Measurements from ENCODE around the gene SLC43A3.

The SLC43A3 gene

DNA sequence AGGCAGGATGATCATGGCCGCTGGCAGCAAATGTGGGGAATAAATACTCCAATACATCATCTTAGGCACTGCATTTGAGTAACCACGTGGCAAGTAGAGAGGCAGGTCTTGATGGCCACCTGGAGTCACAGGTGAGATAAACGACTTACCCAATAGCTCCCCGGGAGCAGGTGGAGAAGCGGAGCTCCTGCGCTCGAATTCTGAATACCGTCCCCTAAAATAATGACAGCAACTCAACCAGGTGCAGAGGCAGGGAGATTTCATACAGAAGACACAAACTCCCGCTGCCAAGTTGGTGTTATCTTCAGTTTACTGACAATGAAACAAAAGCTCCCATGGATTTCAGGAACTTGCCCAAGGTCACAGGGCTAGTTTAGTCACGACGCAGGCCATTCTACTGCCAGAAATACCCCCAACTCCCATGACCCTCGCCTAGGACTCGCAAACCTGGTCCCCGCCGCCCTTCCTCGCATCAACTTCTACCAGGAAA, 437 bp downstream of the SLC43A3 start:
- peak; percentile 19 for DNase-seq

DNA sequence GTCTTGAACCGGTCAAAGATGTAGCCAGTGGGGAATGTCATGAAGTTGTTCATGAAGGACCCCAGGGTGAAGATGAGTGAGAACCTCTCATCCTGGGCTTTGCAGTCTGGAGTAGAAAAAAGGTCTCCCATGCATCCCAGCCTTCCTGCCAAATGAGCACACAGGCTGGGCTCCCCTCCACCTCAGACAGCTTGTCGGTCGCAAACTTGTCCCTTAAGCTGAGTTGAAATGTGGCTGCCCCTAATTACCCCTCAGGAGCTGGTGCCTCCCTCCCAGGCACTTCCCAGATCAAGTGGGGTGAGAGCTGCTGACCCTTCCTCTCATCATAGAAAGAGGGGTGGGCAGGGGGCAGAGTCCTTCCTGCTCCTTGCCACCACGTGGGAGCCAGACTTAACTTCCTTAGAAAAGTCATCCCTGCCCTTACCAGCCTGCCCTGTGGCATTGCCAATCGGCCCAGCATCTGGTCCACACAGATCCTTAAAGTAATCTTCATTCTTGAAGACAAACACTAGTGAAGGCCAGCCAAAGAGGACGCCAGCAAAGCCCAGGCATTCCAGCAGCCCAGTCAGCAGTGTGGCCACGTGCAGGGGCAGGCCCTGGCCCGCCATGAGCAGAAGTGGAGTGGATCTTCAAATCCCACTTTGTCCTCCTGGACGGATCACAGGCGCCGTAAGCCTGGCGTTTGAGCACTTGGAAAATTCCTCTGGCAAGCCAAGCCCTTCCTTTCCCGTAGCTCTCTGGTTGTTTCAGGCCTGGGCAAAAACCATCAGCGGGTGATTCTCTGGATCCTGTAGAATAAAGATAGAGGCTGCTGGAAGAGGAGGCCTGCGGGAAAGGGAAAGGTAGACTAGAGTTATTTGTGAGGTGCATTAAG, 1.1 kb downstream of the SLC43A3 start:
- no peak for DNase-seq

DNA sequence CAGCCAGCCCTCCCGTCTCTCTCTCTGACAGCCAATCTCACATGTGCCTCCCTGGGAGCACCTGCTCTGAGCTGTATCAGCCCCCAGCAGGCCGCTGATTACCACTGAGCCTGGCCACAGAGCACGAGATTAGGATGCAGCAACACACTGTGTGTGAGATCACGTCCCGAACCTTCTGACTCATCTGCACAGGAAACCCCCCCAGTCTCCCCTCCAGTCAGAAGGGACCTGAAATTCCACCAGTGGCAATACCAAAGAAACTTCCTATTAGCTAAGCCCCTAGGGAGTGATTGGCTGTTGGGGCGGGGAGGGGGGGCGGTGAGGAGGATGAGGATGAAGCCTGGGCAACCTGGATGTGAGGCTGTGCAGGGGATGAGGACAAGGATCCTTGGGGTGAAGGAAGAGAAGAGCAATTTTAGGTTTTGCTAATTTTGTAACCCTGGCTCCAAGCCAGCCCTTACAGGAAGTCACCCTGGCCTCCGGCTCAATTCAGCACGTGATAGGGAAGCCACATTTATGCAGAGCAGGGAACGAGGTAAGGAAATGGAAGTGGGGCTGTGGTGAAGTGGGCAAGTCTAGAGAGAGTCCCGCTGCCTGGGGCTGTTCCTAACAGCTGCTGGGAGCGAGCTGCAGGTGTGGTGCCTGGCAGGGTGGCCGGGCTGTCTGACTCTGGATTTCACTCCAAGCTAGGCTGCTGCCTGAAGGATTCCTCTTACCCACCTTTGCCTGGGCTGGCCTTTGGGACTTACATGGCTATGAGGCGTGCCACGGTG, 1.9 kb downstream of the SLC43A3 start:
- DNase-seq = peak; percentile 84

DNA sequence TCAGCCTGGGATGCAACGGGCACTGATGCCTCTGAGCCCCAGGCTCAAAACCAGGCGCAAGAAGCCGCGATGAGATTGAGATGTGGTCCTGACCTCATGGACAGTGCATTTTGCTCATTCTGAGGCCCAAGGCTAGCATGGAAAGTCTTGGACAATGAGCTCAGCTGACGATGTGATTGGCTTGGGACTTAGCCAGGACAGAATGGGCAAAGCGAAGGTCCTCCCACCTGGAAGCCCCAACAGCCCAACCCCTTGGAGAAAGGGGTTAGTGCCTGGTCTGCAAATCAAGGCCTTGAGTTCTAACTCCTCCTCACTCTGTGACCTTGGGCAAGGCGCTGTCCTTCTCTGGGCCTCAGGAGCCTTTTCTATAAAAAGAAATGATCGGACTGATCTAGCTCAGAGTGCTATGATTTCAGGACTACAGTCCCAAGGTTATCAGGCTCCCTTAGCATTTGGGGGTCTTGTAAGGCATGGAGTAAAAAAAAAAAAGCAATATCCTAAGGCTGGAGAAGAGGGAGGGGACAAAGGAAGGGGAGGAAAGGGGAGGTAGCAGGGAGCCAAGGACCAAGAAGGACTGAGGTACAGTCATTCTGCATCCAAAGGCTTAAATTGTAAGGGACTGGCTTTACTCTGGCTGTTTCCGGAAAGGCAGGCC, 2.7 kb downstream of the SLC43A3 start:
- no peak for DNase-seq

DNA sequence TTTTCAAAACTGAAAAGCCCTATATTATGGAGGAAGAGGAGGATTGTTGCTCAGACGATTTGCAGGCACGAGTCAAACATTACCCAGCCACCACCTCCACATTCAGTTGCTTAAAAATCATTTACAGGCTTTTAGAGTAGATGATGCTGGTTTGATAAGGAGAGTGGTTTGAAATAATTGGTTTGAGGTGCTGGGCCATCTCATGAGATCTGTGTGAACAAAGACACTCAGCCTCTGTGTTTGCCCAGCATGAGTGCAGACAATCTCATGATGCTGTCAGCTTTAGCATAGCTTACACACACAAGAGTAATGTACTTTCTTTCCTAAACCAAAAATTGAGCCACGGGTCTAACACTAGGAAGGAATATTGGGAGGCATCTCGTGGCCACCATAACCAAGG, 4.3 kb downstream of the SLC43A3 start:
- no peak for DNase-seq

DNA sequence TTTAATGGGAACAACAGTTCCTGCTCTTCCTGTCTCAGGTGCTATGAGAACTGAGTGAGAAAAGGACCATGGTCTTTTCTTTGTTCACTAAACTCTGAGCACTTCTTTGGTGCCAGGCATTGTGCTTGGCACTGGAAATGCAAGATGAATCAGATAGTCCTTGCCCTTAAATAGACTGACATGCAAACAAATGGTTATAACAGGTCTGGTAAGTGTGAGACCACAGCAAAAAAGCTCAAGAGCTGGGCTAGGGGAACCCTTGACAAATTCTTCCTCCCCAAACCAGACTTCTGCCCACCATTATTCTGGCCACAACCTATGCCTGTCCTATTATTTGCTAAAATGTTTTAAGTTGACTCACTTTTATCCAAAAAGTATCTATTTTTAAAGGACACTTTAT, 5.1 kb downstream of the SLC43A3 start:
- no peak for DNase-seq

DNA sequence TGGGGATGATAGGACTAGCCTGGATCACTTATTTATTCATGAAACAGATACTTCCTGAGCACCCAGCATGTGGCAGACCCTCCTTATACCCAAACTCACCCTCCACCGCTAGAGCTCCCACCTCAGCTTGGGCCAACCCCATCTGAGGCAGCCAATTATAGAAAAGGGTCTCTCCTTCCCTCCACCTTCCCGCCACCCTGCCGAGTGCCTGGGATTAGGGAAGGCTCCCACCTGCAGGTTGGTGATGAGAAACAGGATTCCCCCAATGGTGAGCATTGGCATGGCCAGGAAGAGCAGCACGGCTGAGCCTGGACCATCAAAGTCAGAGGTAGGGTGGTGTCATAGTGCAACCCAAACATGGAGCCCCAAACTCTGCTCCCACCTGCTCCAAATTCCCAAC, 5.9 kb downstream of the SLC43A3 start:
- no peak for DNase-seq

DNA sequence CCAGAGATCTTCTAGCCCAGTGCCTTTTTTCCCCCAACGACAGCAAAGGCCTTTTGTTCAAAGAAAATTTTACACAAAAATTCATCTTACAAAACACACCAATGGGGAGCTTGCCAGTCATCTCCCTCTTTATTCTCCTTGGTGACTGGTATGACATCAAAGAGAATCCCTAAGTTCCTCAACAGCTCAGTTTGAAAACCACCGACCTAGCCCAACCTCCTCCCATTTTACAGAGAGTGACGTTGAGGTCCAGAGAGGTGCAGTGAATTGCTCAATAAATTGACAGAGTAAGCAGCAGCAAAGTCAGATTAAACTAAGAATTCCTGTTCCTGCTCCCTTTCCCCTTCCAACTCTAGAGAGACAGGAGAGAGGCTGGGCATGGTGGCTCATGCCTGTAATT, 7.8 kb downstream of the SLC43A3 start:
- DNase-seq = no peak

DNA sequence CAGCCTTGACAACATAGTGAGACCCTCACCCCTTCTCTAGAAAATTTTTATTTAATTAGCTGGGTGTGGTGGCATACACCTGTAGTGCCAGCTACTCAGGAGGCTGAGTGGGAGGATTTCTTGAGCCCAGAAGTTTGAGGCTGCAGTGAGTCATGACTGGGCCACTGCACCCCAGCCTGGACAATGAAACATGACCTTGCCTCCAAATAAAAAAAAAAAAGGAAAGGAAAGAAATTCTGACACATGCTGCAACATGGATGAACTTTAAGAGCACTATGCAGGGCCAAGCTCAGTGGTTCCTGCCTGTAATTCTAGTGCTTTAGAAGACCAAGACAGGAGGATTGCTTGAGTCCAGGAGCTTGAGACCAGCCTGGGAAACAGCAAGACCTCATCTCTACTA, 8.8 kb downstream of the SLC43A3 start:
- no peak for DNase-seq

DNA sequence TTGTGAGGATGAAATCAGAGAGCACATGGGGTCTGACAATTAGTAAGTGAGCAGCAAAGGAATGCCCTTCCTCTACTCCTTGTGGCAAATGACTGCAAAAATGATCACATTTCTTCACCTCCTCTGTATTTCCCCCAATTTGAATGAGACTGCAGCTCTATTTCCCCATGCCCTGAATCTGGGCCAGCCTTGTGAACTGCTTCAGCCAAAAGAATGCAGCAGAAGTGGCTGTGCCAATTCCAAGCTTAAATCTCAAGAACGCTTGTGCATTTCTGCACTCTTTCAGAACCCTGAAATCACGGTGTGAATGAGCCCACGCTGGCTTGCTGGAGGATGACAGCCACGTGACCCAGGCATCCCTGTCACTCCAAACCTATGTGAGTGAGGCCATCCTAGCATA, 9.9 kb downstream of the SLC43A3 start:
- no peak for DNase-seq

DNA sequence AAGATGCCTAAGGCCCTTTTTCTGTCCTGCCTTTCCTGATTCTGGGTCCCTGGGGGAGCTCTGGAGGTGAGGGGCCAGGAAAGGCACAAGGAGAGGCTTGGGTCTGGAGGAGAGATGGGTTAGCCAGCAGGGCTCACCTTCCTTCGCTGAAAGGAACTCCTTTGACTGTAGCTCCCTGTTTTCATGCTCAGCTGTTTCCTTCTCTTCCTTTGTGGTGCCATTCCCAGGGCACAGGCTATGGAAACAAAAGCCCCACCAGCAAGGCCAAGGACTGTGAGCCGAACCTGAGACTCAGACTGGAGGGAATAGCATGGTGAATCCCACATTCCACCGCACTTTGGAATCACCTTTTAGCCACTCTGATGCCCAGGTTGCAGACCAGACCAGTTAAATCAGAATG, 10.5 kb downstream of the SLC43A3 start:
- no peak for DNase-seq

DNA sequence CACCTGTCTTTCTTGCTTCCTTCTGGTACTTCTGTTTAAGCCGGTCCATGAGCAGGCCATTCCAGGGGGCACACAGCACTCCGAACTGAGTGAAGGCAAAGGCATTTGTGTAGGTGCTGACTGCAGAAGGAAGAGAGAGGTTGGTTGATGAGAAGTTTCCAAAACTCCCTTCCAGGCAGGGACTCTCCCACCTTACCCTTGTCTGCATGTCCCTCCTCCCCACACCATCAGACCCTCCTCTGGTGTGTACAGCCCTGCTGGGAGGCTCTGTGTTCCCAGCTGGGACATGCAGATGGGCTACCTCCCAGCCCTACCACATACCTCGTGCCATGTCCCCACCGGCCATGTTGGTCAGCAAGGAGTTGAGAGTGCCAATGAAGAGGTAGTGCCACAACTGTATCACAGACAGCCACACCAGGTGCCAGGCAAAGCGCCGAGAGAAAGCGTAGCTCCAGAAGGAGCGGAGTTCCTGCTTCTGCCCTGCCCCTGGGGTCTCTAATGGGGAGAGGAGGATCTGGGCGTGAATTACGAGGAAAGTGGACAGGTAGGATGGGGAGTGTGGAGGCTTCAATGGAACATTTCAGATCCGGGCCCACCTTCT, 12.2 kb downstream of the SLC43A3 start:
- DNase-seq = no peak

DNA sequence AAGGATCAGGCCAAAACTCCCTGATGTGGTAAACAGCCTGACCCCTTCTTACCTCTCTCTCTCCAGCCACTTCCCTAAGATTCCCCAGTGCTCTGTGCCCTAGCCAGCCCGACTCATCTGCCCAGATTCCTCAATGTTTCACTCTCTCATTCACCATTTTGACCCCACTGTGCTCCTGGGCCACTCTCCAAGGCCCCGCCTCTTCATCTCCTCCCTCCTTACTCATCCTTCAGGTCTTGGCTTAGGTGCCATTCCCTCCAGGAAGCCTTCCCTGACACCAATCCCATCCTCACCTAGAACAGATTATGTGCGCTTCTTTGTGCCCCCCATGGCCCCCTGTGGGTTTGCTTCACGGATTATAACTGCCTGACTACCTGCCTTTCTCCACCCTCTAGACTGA, 13.2 kb downstream of the SLC43A3 start:
- no peak for DNase-seq

DNA sequence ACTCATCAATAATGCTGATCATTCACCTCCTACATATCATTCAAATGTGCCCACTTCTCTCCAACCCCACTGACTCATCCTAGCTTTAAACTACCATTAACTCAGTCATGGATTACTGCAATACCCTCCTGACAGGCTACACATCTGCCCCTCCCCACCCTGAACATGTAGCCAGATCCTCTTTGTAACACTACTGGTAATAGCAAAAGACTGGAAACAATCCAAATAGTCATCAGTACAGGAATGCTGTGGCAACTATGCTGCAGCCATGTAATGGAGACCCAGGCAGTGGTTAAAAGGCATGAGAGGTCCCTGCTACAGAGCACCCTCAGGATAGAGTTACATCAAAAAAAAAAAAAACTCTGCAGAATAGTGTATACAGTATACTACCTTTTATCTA, 16.6 kb downstream of the SLC43A3 start:
- no peak for DNase-seq

DNA sequence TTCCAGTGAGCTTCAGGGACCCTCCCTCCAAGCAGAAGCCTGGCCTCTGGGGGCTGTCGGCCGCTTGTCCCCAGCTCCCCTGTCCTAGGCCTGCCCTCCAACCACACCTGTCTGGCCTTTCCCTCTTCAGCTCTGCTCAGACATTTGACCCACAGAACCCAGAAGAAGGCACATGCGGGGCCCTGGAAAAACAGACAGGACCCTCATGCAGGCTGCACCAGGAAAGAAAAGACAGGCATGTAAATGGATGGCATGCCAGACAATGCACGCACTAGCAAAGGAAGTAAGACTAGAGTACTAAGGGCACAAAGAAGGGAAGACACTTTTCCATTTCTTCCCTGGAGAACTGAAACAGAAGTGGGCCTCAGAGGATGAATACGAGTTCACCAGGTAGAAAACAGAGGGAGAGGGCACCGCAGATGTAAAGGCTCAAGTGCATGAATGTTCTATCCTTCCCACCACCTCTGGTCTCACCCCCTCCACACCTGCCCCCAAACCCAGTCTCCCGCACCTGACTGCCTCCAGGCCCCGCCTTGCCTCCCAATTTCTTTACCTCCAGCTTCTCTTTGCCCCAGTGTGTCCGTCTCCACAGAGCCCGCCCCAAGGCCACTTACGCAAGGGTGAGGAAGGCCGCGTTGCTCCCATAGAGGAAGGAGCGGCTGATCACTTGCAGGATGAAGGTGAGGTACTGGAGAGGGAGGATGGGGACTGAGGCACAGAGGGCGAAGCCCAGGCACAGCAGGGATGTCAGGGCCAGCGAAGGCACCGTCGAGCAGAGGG, 17.4 kb downstream of the SLC43A3 start:
- DNase-seq = no peak

DNA sequence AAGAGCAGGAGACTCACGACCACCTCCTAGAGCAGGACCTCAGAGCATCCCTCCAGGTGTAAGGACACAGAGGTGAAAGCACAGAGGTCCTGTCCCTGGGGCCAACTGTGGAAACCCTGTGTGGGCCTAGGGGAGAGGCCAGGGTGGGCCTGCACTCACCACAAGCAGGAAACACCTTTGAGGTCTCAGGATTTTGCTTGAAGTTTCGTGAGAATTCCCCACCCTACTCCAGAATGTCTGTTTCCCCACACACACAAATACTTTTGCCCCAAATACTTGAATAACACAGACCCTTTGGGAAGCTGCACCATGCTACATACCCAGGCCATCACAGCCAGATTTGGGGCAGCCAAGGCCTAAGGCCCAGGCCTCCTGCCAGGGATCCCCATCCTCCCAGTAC, 18.1 kb downstream of the SLC43A3 start:
- DNase-seq = no peak

DNA sequence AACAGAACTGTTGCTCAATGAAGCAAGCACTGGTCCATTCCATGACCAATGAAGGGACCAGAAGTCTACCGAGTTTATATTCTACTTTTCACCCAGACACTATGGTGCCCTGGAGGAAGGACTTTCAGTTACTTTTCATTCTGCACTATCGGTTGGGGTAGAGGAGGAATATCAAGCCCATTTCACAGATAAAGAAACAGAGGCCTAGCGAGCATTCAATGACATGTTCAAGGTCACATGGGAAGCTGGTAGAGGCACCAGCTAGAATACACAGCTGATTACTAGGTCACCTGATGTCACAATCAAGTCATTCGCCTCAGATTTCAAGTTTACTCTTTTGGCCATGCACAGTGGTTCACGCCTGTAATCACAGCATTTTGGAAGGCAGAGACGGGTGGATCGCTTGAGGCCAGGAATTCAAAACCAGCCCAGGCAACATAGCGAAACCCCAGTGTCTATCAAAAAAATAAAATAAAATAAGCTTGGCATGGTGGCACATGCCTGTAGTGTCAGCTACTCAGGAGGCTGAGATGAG, 18.9 kb downstream of the SLC43A3 start:
- no peak for DNase-seq

DNA sequence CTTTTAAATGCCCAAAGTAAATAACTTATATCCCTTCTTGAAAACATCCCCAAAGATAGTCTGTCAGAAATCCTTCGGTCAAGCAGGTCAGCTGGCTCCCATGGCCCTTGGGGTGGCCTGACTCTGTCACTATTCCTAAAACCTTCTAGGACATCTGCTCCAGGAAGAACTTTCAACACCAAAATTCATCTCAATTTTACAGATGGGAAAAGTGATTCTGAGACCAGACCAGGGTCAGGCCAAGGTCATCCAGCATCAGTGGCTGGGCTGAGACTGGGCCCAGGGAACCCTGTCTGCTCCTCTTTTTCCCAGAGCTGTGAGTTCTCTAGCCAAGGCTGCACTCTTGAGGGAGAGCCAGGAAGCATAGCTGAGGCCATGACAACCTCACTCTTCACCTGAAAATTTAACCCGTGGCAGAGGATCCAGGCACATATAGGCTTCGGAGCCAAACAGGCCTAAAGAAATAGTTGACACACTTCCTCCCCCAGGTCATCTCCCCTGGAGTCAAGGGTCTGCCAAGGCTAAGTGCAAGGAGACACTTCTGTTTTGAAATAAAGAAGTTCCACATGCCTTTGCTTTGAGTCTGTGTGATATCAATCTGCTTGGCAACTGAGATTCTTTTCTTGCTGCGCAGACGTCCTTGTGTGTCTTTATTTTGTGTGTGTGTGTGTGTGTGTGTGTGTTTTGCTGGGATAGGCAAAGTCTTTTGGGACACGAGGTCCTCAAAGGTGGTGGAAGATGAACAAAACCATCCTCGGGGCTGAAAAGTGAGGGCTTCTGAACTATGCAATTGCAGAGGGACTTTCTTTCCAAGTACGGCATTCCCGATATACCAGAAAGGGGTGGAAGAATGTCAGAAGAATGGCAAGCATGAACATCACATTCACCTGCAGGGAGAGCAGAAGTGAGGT, 19.7 kb downstream of the SLC43A3 start:
- DNase-seq = no peak

DNA sequence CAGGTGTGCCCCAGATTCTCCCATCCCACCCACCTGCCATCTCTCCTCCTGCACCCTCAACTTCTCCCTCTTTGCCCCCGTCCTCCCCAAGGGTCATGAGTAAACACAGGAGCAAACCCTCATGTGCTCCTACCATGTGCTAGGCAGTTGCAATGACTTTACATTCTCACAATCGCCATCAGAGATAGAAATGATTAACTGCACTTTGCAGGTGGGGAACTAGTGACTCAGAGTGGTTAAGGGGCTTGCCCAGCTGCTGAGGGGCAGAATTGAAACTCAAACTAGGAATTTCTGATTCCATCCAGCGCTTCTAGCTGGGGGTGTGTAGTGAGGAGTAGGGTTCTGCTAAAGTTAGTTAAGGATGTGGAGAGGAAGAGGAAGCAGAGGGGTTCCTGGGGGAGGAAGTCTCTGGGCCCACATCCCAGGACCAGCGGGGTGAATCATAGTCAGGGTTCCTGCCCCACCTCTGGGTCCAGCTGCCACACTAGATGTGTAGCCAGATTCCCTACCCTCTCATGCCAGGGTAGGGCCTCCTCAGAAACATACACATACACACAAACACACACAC, 20.5 kb downstream of the SLC43A3 start:
- no peak for DNase-seq

DNA sequence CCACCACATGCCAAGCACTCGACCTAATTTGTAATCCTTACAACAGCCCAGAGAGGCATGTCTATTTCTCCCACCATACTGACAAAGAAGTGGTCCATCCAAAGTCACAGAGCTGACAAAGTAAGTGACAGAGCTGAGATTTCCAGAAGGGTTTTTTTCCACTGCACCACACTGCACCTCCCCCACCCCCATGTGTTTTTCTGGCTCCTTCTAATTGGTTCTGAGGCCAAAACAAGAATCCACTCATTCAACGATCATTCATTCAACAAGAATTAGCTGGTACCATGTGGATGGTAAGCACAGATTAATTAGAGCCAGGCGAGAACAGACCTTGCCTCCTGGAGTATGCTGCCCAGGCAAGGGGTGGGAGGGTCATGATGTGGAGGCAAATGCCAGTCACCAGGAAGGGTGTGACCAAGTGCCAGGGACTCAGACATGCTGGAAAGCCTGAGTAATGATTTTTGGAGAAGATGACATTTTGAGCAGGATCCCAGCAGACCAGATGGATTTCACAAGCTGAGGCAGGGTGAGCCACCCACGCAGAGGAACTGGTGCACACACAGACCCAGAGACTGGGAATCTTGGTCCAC, 21.6 kb downstream of the SLC43A3 start:
- no peak for DNase-seq

Measured in CD4-positive, alpha-beta T cell treated with Interleukin-21 for 1 hour (primary cell).